T-helper 22 cell (primary cell): ENCODE data around the gene PRSS53.

Experiments
- DNase-seq: peaks from one replicate; pipeline ENCODE4 v3.0.0-alpha.2; 2020; ENCODE audit warnings: low read depth

PRSS53 gene

GRCh38 chr16:31093132-31093703 lies 4.5 kb upstream of the PRSS53 start:
- no peak for DNase-seq

DNA sequence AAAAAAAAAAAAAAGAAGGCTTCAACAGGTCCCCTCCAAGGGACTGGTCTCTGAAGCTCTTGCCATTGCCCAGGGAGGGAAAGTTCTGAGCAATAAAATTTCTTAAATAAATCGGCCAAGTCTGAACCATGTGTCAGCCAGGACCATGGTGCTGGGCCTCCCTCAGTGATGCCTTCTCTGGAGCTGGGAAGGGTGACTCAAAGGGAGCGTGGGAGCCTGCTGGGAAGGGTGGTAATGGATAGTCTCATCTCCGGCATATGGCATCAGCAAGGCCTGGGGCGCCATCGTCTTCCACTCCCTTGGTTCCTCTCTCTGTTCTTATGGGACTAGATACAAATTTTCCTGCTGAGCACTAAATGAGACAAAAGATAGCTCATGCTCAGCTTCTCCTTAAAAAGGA lies 3.6 kb upstream of the PRSS53 start:
- no peak for DNase-seq

DNA sequence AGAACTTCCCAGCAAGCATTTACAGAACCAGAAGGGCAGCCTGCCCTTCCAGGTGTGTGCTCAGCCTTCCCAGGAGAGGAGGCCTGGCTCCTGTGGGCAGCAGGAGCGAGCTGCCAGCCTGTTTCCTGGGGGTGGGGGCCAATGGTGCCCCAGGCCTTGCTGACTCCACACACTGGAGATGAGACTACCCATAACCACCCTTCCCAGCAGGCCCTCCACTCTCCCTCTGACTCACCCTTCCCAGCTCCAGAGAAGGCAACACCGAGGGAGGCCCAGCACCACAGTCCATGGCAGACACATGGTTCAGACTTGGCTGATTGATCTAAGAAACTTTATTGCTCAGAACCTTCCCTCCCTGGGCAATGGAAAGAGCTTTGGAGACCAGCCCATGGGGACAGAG lies 1.8 kb upstream of the PRSS53 start:
- no peak for DNase-seq

DNA sequence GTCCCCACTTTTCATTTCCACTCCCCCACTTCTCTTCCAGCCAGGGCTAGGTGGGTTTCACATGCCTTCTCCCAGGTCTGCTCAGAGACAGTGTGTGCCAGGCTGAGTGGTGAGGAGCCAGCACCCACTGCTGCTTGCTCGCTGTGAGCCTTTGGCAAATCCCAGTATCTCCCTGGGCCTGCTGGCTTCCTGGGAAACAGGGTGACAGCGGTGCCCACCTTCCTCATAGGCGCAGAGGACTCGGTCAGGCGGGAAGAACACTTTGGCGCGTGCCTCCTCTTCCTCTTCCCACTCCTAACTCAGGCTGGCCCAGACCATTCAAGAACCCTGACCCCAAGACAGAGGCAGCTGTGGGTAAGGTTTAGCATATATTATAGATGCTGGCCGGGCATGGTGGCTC lies 456 bp upstream of the PRSS53 start:
- DNase-seq = no peak

- no peak for DNase-seq
Observed at GRCh38 chr16:31087971-31088370, 772 bp downstream of the PRSS53 start.

DNA sequence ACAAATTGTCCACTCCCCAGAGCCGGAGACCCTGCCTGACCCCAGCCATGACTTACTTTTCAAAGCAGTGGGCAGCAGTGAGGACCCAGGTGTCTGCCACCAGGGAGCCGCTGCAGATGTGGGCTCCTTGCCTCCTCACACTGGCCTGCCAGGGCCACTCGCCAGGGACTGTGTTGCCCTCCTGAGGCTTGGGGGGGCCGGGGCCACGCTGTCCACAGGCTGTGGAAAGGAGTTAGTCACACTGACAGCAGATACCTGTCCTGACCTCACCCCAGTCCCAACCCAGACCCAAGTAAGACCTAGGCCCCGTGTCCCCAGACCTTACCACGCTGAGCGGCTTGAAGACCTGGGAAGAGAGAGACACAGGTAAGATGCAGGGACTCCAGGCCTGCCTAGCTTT lies 1.3 kb downstream of the PRSS53 start:
- no peak for DNase-seq

- no peak for DNase-seq
Observed at GRCh38 chr16:31086629-31086906, 2.2 kb downstream of the PRSS53 start.

DNA sequence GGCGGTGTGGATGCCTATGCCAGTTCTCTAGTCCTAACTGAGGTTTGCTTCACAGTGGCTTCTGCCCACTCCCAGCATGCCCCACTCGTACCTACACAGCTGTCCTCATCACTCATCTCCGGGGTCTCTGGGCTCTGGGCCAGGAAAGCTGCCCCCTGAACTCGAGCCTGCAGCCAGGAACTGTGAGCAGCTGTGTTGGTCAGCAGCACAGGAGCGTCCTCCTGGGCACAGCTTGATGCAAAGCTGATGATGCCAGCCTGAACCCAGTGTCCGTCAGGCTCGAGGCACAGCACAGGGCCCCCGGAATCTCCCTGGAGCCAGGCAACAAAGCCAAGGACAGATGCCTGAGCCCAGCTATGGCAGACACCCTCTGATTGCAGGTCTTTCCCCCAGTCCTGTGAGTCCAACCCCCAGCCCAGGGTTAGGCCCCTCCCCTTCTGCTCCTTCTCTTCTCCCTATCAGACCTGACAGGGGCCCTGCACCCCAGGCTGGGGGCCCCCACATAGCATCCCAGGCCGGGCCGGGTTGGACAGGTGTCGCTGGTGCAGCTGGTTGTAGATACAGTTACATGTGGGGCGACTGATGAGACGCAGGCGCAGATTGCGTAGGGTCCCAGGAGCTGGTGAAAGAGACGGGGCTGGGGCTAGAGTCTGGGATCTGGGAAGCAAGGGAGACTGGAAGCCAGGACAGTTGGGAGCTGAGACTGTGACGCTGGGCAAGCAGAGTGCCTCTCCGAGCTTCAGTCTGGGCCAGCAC lies 2.7 kb downstream of the PRSS53 start:
- DNase-seq = no peak

- no peak for DNase-seq
Observed at GRCh38 chr16:31085411-31085810, 3.3 kb downstream of the PRSS53 start.

GRCh38 chr16:31084584-31085302 lies 4.0 kb downstream of the PRSS53 start:
- no peak for DNase-seq

DNA sequence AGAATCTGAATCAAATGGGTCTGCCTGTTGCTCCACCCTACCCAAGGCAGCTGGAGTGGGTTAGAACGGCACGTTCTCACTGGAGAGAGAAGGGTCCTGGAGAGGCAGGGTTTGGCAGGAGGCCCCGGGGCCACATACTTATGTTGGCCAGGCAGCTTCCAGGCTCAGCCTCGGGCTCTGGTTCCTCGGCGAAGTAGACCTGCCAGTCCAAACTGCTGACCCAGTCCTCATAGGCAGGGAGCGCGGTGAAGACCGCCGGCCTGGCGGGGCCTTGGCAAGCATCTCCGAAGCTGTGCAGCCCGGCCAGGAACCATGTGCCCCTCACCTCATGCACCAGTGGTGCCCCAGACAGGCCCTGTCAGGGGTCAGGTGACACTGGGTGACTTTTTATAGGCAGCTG lies 4.8 kb downstream of the PRSS53 start:
- DNase-seq = no peak

DNA sequence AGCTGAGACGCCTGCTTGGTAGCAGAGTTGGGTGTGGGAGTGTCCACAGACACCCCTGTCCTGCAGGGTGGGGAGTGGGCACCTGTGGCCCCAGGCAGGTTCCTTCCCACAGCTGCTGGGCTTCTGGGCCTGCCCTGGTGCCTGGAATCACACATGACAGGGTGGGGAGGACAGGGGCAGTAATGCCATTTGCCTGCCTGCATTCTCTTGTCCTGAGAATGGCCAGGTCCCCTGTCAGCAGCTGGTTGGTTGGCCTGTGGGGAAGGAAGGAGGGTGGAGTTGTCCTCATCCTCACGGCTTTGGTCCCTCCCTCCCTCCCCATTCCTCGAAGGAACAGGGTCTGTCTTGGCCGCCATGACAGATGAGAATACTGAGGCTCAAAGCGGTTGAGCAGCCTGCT lies 5.2 kb downstream of the PRSS53 start:
- no peak for DNase-seq

GRCh38 chr16:31083081-31083480 lies 5.7 kb downstream of the PRSS53 start:
- no peak for DNase-seq

DNA sequence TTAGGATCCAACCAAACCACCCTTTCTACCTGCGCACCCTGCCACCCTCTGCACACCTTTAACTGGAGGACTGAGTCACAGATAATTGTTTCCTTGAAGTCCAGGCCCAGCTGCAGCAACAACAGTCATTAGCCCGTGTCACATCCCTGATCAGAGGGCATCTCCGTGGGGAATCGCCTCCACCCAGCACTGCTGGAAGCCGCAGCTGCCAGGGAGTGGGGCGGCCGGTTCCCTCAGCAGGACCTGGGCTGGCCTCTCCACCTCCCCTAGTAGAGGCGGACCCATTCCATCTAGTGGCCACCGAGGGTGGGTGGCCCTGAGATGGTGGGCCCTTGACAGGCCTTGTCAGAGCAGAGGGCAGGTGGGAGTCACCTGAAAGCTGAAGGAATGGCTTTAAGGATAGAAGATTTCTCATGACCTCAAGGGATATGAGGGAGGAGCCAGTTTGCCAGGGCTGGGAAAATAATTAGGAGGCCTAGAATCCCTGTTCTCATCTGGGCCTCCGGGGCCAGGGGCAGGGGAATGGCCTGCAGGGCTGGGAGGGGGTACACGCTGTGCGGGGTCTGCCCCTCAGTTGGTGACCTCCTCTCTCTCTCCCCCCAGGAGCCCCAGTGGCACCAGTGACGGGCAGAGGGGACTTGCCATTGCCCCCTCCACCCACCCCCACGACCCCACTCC lies 6.2 kb downstream of the PRSS53 start:
- DNase-seq = no peak

GRCh38 chr16:31081428-31082351 lies 7.1 kb downstream of the PRSS53 start:
- no peak for DNase-seq

- DNase-seq = no peak
Observed at GRCh38 chr16:31080756-31081419, 7.9 kb downstream of the PRSS53 start.

- no peak for DNase-seq
Observed at GRCh38 chr16:31080035-31080629, 8.6 kb downstream of the PRSS53 start.

DNA sequence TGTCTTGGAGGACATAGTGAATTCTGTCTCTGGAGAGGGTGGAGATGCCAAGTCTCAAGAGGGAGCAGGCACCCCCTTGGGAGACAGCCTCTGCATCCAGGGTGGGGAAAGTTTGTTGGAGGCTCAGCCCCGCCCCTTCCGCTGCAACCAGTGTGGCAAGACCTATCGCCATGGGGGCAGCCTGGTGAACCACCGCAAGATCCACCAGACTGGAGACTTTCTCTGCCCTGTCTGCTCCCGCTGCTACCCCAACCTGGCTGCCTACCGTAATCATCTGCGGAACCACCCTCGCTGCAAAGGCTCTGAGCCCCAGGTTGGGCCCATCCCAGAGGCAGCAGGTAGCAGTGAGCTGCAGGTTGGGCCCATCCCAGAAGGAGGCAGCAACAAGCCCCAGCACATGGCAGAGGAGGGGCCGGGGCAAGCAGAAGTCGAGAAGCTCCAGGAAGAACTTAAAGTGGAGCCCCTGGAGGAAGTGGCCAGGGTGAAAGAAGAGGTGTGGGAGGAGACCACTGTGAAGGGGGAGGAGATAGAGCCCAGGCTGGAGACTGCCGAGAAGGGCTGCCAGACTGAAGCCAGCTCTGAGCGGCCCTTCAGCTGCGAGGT lies 9.3 kb downstream of the PRSS53 start:
- DNase-seq = no peak

- DNase-seq = no peak
Observed at GRCh38 chr16:31078597-31079341, 10.0 kb downstream of the PRSS53 start.
